Common myeloid progenitor, CD34-positive (primary cell): ENCODE measurements around the gene TMEM238L.

Experiments
- CTCF ChIA-PET: fragments of 350-600 bp; sonication (Branson Sonifier 250); formaldehyde crosslinking; loops from one replicate; lab custom pipeline; 2021; ENCODE audit warnings: antibody characterized with exemption; lab: Charles Lee
- POLR2A ChIA-PET: fragments of 350-600 bp; sonication (Branson Sonifier 250); formaldehyde crosslinking; loops from one replicate; lab custom pipeline; 2021; ENCODE audit warnings: antibody characterized with exemption; lab: Charles Lee
- DNase-seq, 3 donors: peaks; one replicate each; pipeline versions ENCODE4 v3.0.0 to v3.0.0-alpha.2; 2013
- H3K27ac ChIP-seq, 2 experiments: 1 replicate in 1 of 2; 2 replicates in 1 of 2; pipeline ENCODE4 v1.7.0; 2013; ENCODE audit warnings: inconsistent platforms in 2 of 2, low read length in 2 of 2, mild to moderate bottlenecking in 2 of 2, low read depth in 1 of 2, moderate library complexity in 1 of 2; ENCODE audit not compliant: severe bottlenecking in 2 of 2, insufficient read depth in 1 of 2, poor library complexity in 1 of 2
- H3K27me3 ChIP-seq, 5 experiments: replicated peaks in 2 of 5; 1 replicate in 3 of 5; 2 replicates in 2 of 5; pipeline versions ENCODE4 v1.6.1 to v1.7.0; 2013; ENCODE audit warnings: low read length in 4 of 5, mild to moderate bottlenecking in 2 of 5, moderate library complexity in 2 of 5, inconsistent platforms in 1 of 5; ENCODE audit not compliant: insufficient read depth in 5 of 5, control insufficient read depth in 4 of 5
- H3K36me3 ChIP-seq, 4 experiments: 1 replicate in 2 of 4; 2 replicates in 2 of 4; pipeline versions ENCODE4 v1.6.1 to v1.7.0; 2013; ENCODE audit warnings: low read length in 3 of 4, control low read depth in 1 of 4, mild to moderate bottlenecking in 1 of 4; ENCODE audit not compliant: control insufficient read depth in 4 of 4, insufficient read depth in 4 of 4
- H3K4me1 ChIP-seq, 4 experiments: 1 replicate in 3 of 4; 2 replicates in 1 of 4; pipeline versions ENCODE4 v1.6.1 to v1.7.1; 2013; ENCODE audit warnings: low read length in 3 of 4, mild to moderate bottlenecking in 3 of 4, control low read depth in 1 of 4, inconsistent platforms in 1 of 4, moderate library complexity in 1 of 4; ENCODE audit not compliant: control insufficient read depth in 4 of 4, insufficient read depth in 4 of 4; ENCODE audit errors: control extremely low read depth in 1 of 4
- H3K4me3 ChIP-seq, 7 experiments: 1 replicate in 4 of 7; 2 replicates in 3 of 7; pipeline versions ENCODE4 v1.5.1 to v1.7.0; 2013; ENCODE audit warnings: mild to moderate bottlenecking in 7 of 7, low read length in 6 of 7, moderate library complexity in 6 of 7, inconsistent platforms in 2 of 7, low read depth in 2 of 7, control low read depth in 1 of 7; ENCODE audit not compliant: insufficient read depth in 4 of 7, control insufficient read depth in 1 of 7; ENCODE audit errors: extremely low read depth in 1 of 7
- H3K9me3 ChIP-seq, 5 experiments: 1 replicate in 4 of 5; 2 replicates in 1 of 5; pipeline versions ENCODE4 v1.6.1 to v1.7.1; 2013; ENCODE audit warnings: low read length in 4 of 5, mild to moderate bottlenecking in 2 of 5, inconsistent platforms in 1 of 5, low read depth in 1 of 5, moderate library complexity in 1 of 5; ENCODE audit not compliant: control insufficient read depth in 4 of 5, insufficient read depth in 2 of 5; ENCODE audit errors: control extremely low read depth in 1 of 5
- WGBS: methylation state at CpG from one replicate; pipeline ENCODE4 v1.1.5; 2013; ENCODE audit not compliant: insufficient coverage; 5-methylcytosine and 5-hydroxymethylcytosine counted together

The TMEM238L gene

DNA sequence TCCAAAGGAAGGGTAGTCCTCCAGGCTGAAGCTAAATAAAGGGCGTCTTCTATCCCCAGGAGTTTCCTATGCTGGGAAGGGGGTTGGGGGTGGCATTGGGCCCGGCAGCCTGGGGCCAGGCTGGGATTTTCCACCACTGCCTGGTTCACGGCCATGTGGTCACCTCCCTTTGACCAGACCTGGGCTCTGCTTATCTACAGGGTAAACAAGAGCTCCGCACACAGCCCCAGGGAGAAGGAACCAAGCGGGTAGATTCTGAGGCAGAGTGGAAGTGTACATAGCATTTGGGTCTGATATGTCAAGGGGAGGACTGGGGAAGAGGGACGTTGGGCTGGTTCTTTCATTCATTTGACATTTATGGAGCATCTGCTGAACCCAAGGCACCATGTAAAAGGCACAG lies 46.8 kb downstream of the TMEM238L start:
- H3K4me1 ChIP-seq = no peaks in the 10 kb centered on the region
- H3K27me3 ChIP-seq = no peaks in the 10 kb centered on the region
- H3K4me3 ChIP-seq = no peak overlapping the region
- 100% methylated on average over 2 of the region's 6 CpGs for WGBS
- no peak for DNase-seq
- no peak overlapping the region for H3K27ac ChIP-seq
- ChIA-PET CTCF (no interaction called here), POLR2A (no interaction called here)
- H3K36me3 ChIP-seq = peaks cover 0 to 11% (median 4%) of the 10 kb centered on the region in 4 experiments
- no peaks in the 10 kb centered on the region for H3K9me3 ChIP-seq

DNA sequence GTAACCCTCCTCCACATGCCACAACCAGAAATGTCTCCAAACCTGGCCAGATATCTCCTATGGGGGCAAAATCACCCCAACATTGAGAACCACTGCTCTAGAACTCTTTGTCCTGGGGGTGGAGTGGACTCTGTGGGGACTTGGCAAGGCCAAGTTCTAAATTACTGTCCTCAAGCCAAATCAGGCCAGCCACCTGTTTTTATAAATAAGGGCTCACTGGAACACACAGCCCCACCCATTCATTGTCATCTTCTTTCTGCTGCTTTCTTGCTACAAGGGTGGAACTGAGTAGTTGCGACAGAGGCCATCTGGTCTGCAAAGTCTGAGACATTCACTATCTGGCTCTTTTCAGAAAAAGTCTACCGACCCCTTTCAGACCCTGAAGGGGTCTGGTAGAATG lies 47.3 kb downstream of the TMEM238L start:
- Histone ChIP-seq H3K27ac (no peak overlapping the region), H3K4me3 (no peak overlapping the region), H3K9me3 (no peaks in the 10 kb centered on the region), H3K36me3 (peaks cover 0 to 11% (median 4%) of the 10 kb centered on the region in 4 experiments), H3K4me1 (no peaks in the 10 kb centered on the region), H3K27me3 (no peaks in the 10 kb centered on the region)
- ChIA-PET POLR2A (no interaction called here), CTCF (no interaction called here)
- WGBS = no CpG with 5 or more reads among the region's 2 CpGs
- no peak for DNase-seq

DNA sequence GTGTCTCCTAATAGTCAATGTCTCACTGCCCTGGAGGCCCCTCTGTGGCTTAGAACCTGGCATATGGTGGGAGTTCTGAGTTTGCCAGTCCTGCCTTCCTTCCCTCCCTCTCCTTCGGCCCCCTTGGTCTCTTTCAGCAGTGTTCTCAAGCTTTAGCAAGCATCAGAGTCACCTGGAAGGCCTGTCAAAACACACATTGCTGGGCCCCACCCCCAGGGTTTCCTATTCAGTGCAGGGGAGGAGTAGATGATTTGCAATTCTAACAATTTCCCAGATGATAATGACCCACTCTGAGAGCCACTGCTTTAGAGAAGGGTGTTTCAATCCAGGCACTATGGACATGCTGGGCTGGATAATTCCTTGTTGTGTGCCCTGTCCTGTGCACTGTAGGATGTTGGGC lies 47.7 kb downstream of the TMEM238L start:
- Histone ChIP-seq H3K36me3 (peaks cover 0 to 11% (median 4%) of the 10 kb centered on the region in 4 experiments), H3K4me1 (no peaks in the 10 kb centered on the region), H3K27me3 (no peaks in the 10 kb centered on the region), H3K27ac (no peak overlapping the region), H3K4me3 (no peak overlapping the region), H3K9me3 (no peaks in the 10 kb centered on the region)
- DNase-seq = no peak
- no CpG with 5 or more reads among the region's 1 CpG for WGBS
- POLR2A ChIA-PET = interaction anchor here (0.6 kb wide), 1 partner anchor 122 kb away, joined by 4 read pairs; no protein-coding TSS in a partner anchor
- CTCF ChIA-PET = interaction anchor here (2.8 kb wide), 1 partner anchor 19 kb away, joined by 11 read pairs; no protein-coding TSS in a partner anchor

DNA sequence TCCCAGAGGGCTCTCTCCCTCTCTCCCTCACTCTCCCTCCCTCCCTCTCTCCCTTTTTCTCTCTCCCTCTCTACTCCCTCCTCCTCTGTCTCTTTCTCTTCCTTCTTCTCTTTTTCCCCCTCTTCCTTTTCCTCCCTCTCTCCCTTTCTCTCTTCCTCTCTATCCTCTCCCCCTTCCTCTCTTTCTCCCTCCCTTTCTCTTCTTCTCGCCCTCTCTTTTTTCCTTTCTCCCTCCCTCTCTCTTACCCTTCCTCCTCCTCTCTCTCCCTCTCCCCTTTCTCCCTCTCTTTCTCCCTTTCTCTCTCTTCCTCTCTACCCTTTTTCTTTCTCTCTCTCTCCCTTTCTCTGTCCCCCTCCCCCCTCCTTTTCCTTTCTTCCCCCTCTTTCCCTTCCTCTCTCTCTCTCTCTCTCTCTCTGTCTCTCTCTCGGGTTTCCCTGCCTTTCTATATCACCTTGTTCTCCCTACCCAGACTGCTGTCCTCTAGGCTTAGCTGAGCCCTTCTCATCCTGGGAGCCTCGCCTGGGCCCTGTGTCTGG lies 48.2 kb downstream of the TMEM238L start:
- H3K27me3 ChIP-seq = no peaks in the 10 kb centered on the region
- no peaks in the 10 kb centered on the region for H3K9me3 ChIP-seq
- no peak overlapping the region for H3K27ac ChIP-seq
- H3K4me3 ChIP-seq = no peak overlapping the region
- WGBS = 88% methylated on average over 2 of the region's 3 CpGs
- H3K4me1 ChIP-seq = no peaks in the 10 kb centered on the region
- CTCF ChIA-PET = interaction anchor here (2.0 to 2.8 kb wide), 2 partner anchors 18 to 24 kb away, joined by 5 to 11 read pairs; no protein-coding TSS in a partner anchor
- POLR2A ChIA-PET = interaction anchor here (0.6 kb wide), 1 partner anchor 123 kb away, joined by 4 read pairs; no protein-coding TSS in a partner anchor
- peaks cover 0 to 11% (median 4%) of the 10 kb centered on the region in 4 experiments for H3K36me3 ChIP-seq
- no peak for DNase-seq

DNA sequence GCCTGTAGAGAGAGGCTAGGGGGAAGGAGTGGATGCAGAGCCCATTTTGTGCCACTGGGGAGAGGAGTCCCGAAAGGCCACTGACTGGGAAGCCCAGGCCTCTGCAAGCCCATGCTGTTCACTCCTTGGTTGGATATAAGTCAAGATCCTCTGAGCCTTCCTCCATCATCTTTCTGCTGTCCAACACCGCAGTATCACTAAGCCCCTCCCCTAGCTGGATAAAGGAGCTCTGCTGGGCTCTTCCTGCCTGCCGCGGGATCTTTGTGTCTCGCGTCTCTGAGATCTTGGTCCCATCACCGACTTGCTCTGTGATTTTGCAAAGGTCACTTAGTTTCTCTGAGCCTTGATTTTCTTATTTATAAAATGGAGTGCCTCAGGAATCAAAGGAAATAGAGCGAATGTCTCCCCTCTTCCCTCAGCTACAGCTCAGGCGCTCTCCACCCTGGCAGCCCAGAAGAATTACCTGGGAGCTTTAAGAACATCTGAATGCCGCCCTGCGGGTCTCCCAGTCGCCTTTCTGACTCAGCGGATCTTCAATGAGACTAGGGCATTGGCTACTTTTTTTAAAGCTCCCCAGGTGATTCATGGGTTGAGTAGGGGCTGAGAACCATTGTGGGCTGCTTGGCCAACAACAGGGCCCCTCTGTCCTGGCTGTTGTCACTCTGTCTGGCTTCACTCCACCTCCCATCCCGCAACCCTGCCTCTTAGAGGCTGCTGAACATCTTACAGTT lies 48.9 kb downstream of the TMEM238L start:
- DNase-seq = no peak
- Histone ChIP-seq H3K4me1 (no peaks in the 10 kb centered on the region), H3K4me3 (no peak overlapping the region), H3K36me3 (peaks cover 0 to 11% (median 4%) of the 10 kb centered on the region in 4 experiments), H3K27me3 (no peaks in the 10 kb centered on the region), H3K27ac (no peak overlapping the region), H3K9me3 (no peaks in the 10 kb centered on the region)
- ChIA-PET CTCF (interaction anchor here (1.0 to 2.8 kb wide), 3 partner anchors 18 to 109 kb away, joined by 3 to 11 read pairs (median 5); no protein-coding TSS in a partner anchor), POLR2A (no interaction called here)
- 91% methylated on average over 13 of the region's 14 CpGs for WGBS

DNA sequence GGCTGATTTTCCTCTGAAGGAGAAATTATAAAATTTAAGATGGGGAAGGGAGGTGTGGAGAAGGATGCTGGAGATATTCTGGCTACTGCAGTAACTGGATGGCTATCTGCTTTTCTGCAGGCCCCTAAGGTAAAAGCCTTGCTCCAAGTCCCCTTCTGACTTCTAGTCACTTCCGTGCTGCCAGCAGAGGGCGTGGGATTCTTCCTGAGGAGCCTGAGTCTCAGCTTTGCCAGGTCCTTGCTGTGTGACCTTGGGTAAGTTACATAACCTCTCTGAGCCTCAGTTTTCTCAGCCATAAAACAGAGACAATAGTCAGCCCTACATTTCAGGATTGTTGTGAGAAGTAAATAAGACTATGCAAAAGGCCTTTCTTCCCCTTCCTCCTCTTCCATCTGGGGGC lies 49.8 kb downstream of the TMEM238L start:
- Histone ChIP-seq H3K4me3 (no peak overlapping the region), H3K27me3 (no peaks in the 10 kb centered on the region), H3K27ac (no peak overlapping the region), H3K36me3 (peaks cover 0 to 11% (median 4%) of the 10 kb centered on the region in 4 experiments), H3K9me3 (no peaks in the 10 kb centered on the region), H3K4me1 (no peaks in the 10 kb centered on the region)
- ChIA-PET POLR2A (no interaction called here), CTCF (interaction anchor here (2.0 to 2.8 kb wide), 2 partner anchors 17 to 22 kb away, joined by 5 to 11 read pairs; no protein-coding TSS in a partner anchor)
- peak in 2 of 3 donors; percentile 43 to 51 for DNase-seq
- WGBS = 64% methylated on average over 2 of the region's 2 CpGs

DNA sequence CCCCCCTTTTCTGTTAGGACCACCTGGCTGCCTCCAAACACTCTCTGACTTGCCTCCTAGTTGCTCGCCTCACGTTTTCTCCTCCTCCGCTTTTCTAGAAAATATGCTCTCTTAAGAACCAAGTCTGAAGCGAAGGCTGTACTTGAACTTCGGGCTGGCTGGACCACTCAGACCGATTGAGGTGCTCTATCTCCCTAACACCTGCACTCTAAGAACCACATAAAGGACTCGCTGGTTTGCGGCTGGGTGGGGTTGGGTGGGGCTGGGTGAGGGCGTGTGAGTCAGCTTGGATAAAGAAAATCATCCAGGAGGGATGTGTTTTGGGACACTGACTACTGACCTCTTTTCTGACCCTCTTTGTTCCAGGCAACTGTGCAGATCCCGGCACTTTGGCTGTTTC lies 51.2 kb downstream of the TMEM238L start:
- POLR2A ChIA-PET = no interaction called here
- CTCF ChIA-PET = interaction anchor here (1.0 to 2.4 kb wide), 3 partner anchors 9 to 16 kb away, joined by 3 to 8 read pairs (median 4); no protein-coding TSS in a partner anchor
- H3K4me3 ChIP-seq = no peak overlapping the region
- WGBS = 88% methylated on average over 5 of the region's 10 CpGs
- no peak for DNase-seq
- no peaks in the 10 kb centered on the region for H3K9me3 ChIP-seq
- H3K27me3 ChIP-seq = no peaks in the 10 kb centered on the region
- H3K4me1 ChIP-seq = no peaks in the 10 kb centered on the region
- peaks cover 0 to 11% (median 2%) of the 10 kb centered on the region in 4 experiments for H3K36me3 ChIP-seq
- H3K27ac ChIP-seq = no peak overlapping the region
